SK-N-SH (cell line): Measurements from ENCODE around the gene BEGAIN. TPM values are rescaled to one million over a fixed set of nuclear protein-coding genes. Genes with fewer than 3 reads are reported as not detected.
A peak's percentile ranks its signal among the peaks of the same experiment; 100 is the strongest.

Source experiments
- CTCF ChIA-PET: fragments of 300-600, 350-600 bp; formaldehyde crosslinking; extraction: SDS; loops from one replicate; lab custom pipeline; 2021; lab: Yijun Ruan, JAX
- POLR2A ChIA-PET: fragments of 350-600 bp; sonication (Branson Sonifier 250); formaldehyde crosslinking; extraction: SDS; loops from one replicate; lab custom pipeline; 2020; ENCODE audit warnings: antibody characterized with exemption, inconsistent platforms; lab: Yijun Ruan, JAX
- DNase-seq: peaks from one replicate; pipeline ENCODE4 v3.0.0; 2012
- H2AFZ ChIP-seq: fragments of 200-600 bp; sonication (generic); 2 replicates; pipeline ENCODE4 v1.8.1; 2016; ENCODE audit warnings: antibody characterized with exemption, mild to moderate bottlenecking, low read depth
- H3F3A ChIP-seq: fragments of 200-600 bp; sonication (generic); replicated peaks from 2 replicates; pipeline ENCODE3; 2016; ENCODE audit warnings: antibody characterized with exemption, mild to moderate bottlenecking; ENCODE audit not compliant: insufficient read depth
- H3K27ac ChIP-seq, 2 experiments: fragments of 200-500 bp in 1 of 2; fragments of 200-600 bp in 1 of 2; sonication (Bioruptor generic) in 1 of 2; sonication (generic), shearing (Covaris generic) in 1 of 2; 2 replicates each; pipeline versions ENCODE4 v1.5.1 to v1.6.1; 2014 to 2016; ENCODE audit warnings: low read depth in 2 of 2, inconsistent platforms in 1 of 2, low read length in 1 of 2, mild to moderate bottlenecking in 1 of 2, mixed read lengths in 1 of 2
- H3K27me3 ChIP-seq: fragments of 200-600 bp; sonication (generic), shearing (Covaris generic); 2 replicates; pipeline ENCODE4 v1.6.1; 2016; ENCODE audit warnings: mixed run types; ENCODE audit not compliant: insufficient read depth
- H3K36me3 ChIP-seq, 2 experiments: fragments of 200-500 bp in 1 of 2; fragments of 200-600 bp in 1 of 2; sonication (Bioruptor generic) in 1 of 2; sonication (generic) in 1 of 2; replicated peaks in 1 of 2; 2 replicates each; pipeline versions ENCODE3 to v1.5.1; 2014 to 2016; ENCODE audit warnings: low read length in 1 of 2, mild to moderate bottlenecking in 1 of 2; ENCODE audit not compliant: insufficient read depth in 2 of 2, control insufficient read depth in 1 of 2
- H3K4me1 ChIP-seq, 2 experiments: fragments of 200-500 bp in 1 of 2; fragments of 200-600 bp in 1 of 2; sonication (Bioruptor generic) in 1 of 2; sonication (generic), shearing (Covaris generic) in 1 of 2; 2 replicates each; pipeline versions ENCODE4 v1.5.1 to v1.6.1; 2014 to 2016; ENCODE audit warnings: low read depth in 1 of 2, low read length in 1 of 2, mixed run types in 1 of 2; ENCODE audit not compliant: insufficient read depth in 2 of 2, control insufficient read depth in 1 of 2
- H3K4me2 ChIP-seq: fragments of 200-600 bp; sonication (generic), shearing (Covaris generic); 2 replicates; pipeline ENCODE4 v1.6.1; 2017; ENCODE audit warnings: mixed run types
- H3K4me3 ChIP-seq, 2 experiments: fragments of 200-500 bp in 1 of 2; fragments of 200-600 bp in 1 of 2; sonication (Bioruptor generic) in 1 of 2; sonication (generic), shearing (Covaris generic) in 1 of 2; 2 replicates each; pipeline versions ENCODE4 v1.5.1 to v1.8.1; 2014 to 2016; ENCODE audit warnings: low read depth in 2 of 2, inconsistent platforms in 1 of 2, low read length in 1 of 2, mild to moderate bottlenecking in 1 of 2, mixed read lengths in 1 of 2, moderate library complexity in 1 of 2
- H3K79me2 ChIP-seq: fragments of 200-600 bp; sonication (generic); 2 replicates; pipeline ENCODE4 v1.8.1; 2017; ENCODE audit warnings: mild to moderate bottlenecking; ENCODE audit not compliant: insufficient read depth
- H3K9ac ChIP-seq: fragments of 200-600 bp; sonication (generic); 2 replicates; pipeline ENCODE4 v1.6.1; 2017; ENCODE audit warnings: mixed run types
- H3K9me2 ChIP-seq: fragments of 200-600 bp; sonication (generic); 2 replicates; pipeline ENCODE4 v1.6.1; 2017; ENCODE audit warnings: mixed run types
- H3K9me3 ChIP-seq: fragments of 200-600 bp; sonication (generic); 2 replicates; pipeline ENCODE4 v1.6.1; 2017; ENCODE audit warnings: mixed run types, mild to moderate bottlenecking, moderate library complexity
- H4K20me1 ChIP-seq: fragments of 200-600 bp; sonication (generic); 2 replicates; pipeline ENCODE4 v1.6.1; 2017; ENCODE audit warnings: mild to moderate bottlenecking, mixed run types; ENCODE audit not compliant: insufficient read depth
- CTCF ChIP-seq: fragments of 200-600 bp; sonication (generic); IDR thresholded peaks from 2 replicates; pipeline ENCODE4 v1.6.1; 2017; ENCODE audit warnings: antibody characterized with exemption, mild to moderate bottlenecking, moderate library complexity
- ELF1 ChIP-seq: IDR thresholded peaks from 2 replicates; pipeline ENCODE4 v1.4.0; 2012
- FOXM1 ChIP-seq: IDR thresholded peaks from 2 replicates; pipeline ENCODE4 v1.4.0; 2012; ENCODE audit warnings: low read depth, mild to moderate bottlenecking
- JUND ChIP-seq: IDR thresholded peaks from 2 replicates; pipeline ENCODE4 v1.4.0; 2012
- MEF2A ChIP-seq: IDR thresholded peaks from 2 replicates; pipeline ENCODE4 v1.4.0; 2012; ENCODE audit warnings: low read depth, borderline replicate concordance
- MXI1 ChIP-seq: IDR thresholded peaks from 2 replicates; pipeline ENCODE4 v1.6.1; 2012; ENCODE audit warnings: mild to moderate bottlenecking, low read depth, low read length, improper control_type of control experiment
- NFIC ChIP-seq: IDR thresholded peaks from 2 replicates; pipeline ENCODE4 v1.4.0; 2012; ENCODE audit warnings: borderline replicate concordance
- NRF1 ChIP-seq: IDR thresholded peaks from 2 replicates; pipeline ENCODE4 v1.6.1; 2012; ENCODE audit warnings: low read depth, mild to moderate bottlenecking, low read length
- POLR2AphosphoS5 ChIP-seq: IDR thresholded peaks from 2 replicates; pipeline ENCODE4 v1.6.1; 2012; ENCODE audit warnings: low read depth, low read length
- REST ChIP-seq: IDR thresholded peaks from 2 replicates; pipeline ENCODE4 v1.6.1; 2012; ENCODE audit warnings: mild to moderate bottlenecking, low read depth, low read length, moderate library complexity
- RXRA ChIP-seq: IDR thresholded peaks from 2 replicates; pipeline ENCODE4 v1.4.0; 2012; ENCODE audit warnings: low read depth, mild to moderate bottlenecking, borderline replicate concordance
- SIN3A ChIP-seq: IDR thresholded peaks from 2 replicates; pipeline ENCODE4 v1.6.1; 2012; ENCODE audit warnings: low read depth, mild to moderate bottlenecking, low read length, moderate library complexity, borderline replicate concordance
- SMC3 ChIP-seq: IDR thresholded peaks from 2 replicates; pipeline ENCODE4 v1.6.1; 2012; ENCODE audit warnings: low read depth, low read length, improper control_type of control experiment
- TCF12 ChIP-seq: IDR thresholded peaks from 2 replicates; pipeline ENCODE4 v1.4.0; 2012
- TEAD4 ChIP-seq: IDR thresholded peaks from 2 replicates; pipeline ENCODE4 v1.4.0; 2012; ENCODE audit warnings: mild to moderate bottlenecking, borderline replicate concordance; ENCODE audit not compliant: insufficient read depth
- USF1 ChIP-seq: IDR thresholded peaks from 2 replicates; pipeline ENCODE4 v1.4.0; 2012; ENCODE audit warnings: low read depth, borderline replicate concordance
- YY1 ChIP-seq: IDR thresholded peaks from 2 replicates; pipeline ENCODE4 v1.4.0; 2012; ENCODE audit warnings: low read depth, mild to moderate bottlenecking
- ZBTB33 ChIP-seq: IDR thresholded peaks from 2 replicates; pipeline ENCODE4 v1.4.0; 2012; ENCODE audit warnings: low read depth, borderline replicate concordance
- WGBS: methylation state at CpG from one replicate; pipeline ENCODE4 v1.1.6; 2017; ENCODE audit warnings: low lambda C conversion rate; 5-methylcytosine and 5-hydroxymethylcytosine counted together
- polyA plus RNA-seq, 3 experiments: library from polyadenylated mRNA; depleted of rRNA; stranded (reverse); fragments of >200 nt; gene quantifications; 2 replicates each; pipeline ENCODE4 v1.2.3, GENCODE V29; 2012

BEGAIN gene
- polyA plus RNA-seq, 1 of the 3 experiments (the other 2 are of a cell fraction): 4.2 TPM

GRCh38 chr14:100617410-100618317 lies 30.4 kb upstream of the BEGAIN start:
- Histone ChIP-seq H3K4me1 (peaks cover 0 to 44% of the 10 kb centered on the region in 2 experiments; a peak in 1 of 4 replicates), H3K27ac (no peak overlapping the region), H3K9me3 (no peaks in the 10 kb centered on the region), H3K36me3 (no peaks in the 10 kb centered on the region), H3F3A (no peaks in the 10 kb centered on the region), H3K27me3 (no peaks in the 10 kb centered on the region), H3K79me2 (no peaks in the 10 kb centered on the region), H3K9ac (no peak overlapping the region), H3K4me2 (no peak overlapping the region), H3K4me3 (no peak overlapping the region), H3K9me2 (no peaks in the 10 kb centered on the region), H2AFZ (no peak overlapping the region), H4K20me1 (no peaks in the 10 kb centered on the region)
- 88% methylated on average over 15 of the region's 20 CpGs for WGBS
- CTCF ChIA-PET: interaction anchor here (0.7 to 1.5 kb wide), 2 partner anchors 10 to 35 kb away, joined by 4 to 5 read pairs; no protein-coding TSS in a partner anchor
- POLR2A ChIA-PET: interaction anchor here (1.4 kb wide), 1 partner anchor 51 kb away, joined by 3 read pairs; no protein-coding TSS in a partner anchor
- peak; percentile 17 for DNase-seq
- TF ChIP-seq MEF2A (no peak), REST (no peak), USF1 (no peak), NRF1 (no peak), YY1 (no peak), ZBTB33 (no peak), TCF12 (no peak), MXI1 (no peak), SIN3A (no peak), NFIC (no peak), RXRA (no peak), SMC3 (no peak), POLR2AphosphoS5 (no peak), FOXM1 (no peak), ELF1 (no peak), TEAD4 (no peak), JUND (no peak), CTCF (no peak)
- TF ChIP-seq, all 33 proteins: peak for 0
